Gastrocnemius medialis (tissue), 4 donors: ENCODE results near the gene ARHGAP9. TPM values are rescaled to one million over a fixed set of nuclear protein-coding genes. Genes with fewer than 3 reads are reported as not detected.
A peak's percentile ranks its signal among the peaks of the same experiment; 100 is the strongest.
"Not testable (repeated sequence)": the region's sequence is repeated elsewhere in the genome, so short reads cannot be mapped to it uniquely, and the experiment has no call there.

ENCODE experiments used
- ATAC-seq, 2 donors: fragments of 150-250 bp; one replicate each; pipeline ENCODE4 v1.9.1; 2016
- DNase-seq, 2 donors: peaks; one replicate each; pipeline ENCODE4 v3.0.0-alpha.2; 2019
- H3K27ac ChIP-seq, 4 donors: fragments of 200-600 bp; sonication (generic); 1 replicate in 1 of 4; 2 replicates in 3 of 4; pipeline ENCODE4 v1.5.1; 2016 to 2018; ENCODE audit warnings: mild to moderate bottlenecking in 2 of 4, moderate library complexity in 1 of 4
- H3K27me3 ChIP-seq, 3 donors: fragments of 200-600 bp; sonication (generic) in 2 of 3; 1 replicate in 1 of 3; 2 replicates in 2 of 3; pipeline versions ENCODE4 v1.5.1 to v1.6.0; 2016 to 2019; ENCODE audit warnings: mild to moderate bottlenecking in 1 of 3, moderate library complexity in 1 of 3
- H3K36me3 ChIP-seq, 2 donors: fragments of 200-600 bp; sonication (generic) in 1 of 2; one replicate each; pipeline ENCODE4 v1.5.1; 2017 to 2018
- H3K4me1 ChIP-seq, 2 donors: fragments of 200-600 bp; sonication (generic) in 1 of 2; one replicate each; pipeline ENCODE4 v1.5.1; 2016 to 2017; ENCODE audit warnings: mild to moderate bottlenecking in 2 of 2
- H3K4me3 ChIP-seq, 4 donors: fragments of 200-600 bp; sonication (generic) in 3 of 4; 1 replicate in 1 of 4; 2 replicates in 3 of 4; pipeline ENCODE4 v1.5.1; 2016 to 2019; ENCODE audit warnings: mild to moderate bottlenecking in 2 of 4
- H3K9me3 ChIP-seq, 3 donors: fragments of 200-600 bp; sonication (generic) in 2 of 3; 1 replicate in 1 of 3; 2 replicates in 2 of 3; pipeline ENCODE4 v1.5.1; 2016 to 2019
- CTCF ChIP-seq, 5 experiments: fragments of 450-650 bp in 3 of 5; fragments of 200-600 bp in 2 of 5; sonication (generic) in 2 of 5; IDR thresholded peaks in 4 of 5; conservative IDR thresholded peaks in 1 of 5; 1 replicate in 4 of 5; 2 replicates in 1 of 5; pipeline ENCODE4 v1.5.1; 2016 to 2019; ENCODE audit warnings: antibody characterized with exemption in 5 of 5, mild to moderate bottlenecking in 3 of 5, moderate library complexity in 3 of 5
- POLR2A ChIP-seq, 2 donors: fragments of 450-650 bp; IDR thresholded peaks; one replicate each; pipeline ENCODE4 v1.6.1; 2017; ENCODE audit warnings: antibody characterized with exemption in 2 of 2, mild to moderate bottlenecking in 2 of 2, moderate library complexity in 2 of 2
- in situ Hi-C, 4 donors: fragments of 200-750 bp; cut with MboI; loops; one replicate each; pipeline versions ENCODE4 v1.15.0 to v1.8.0; 2017; ENCODE audit warnings: low sequenced_read_pairs in 4 of 4
- intact Hi-C: fragments of 100-400 bp; cut with DNase I; formaldehyde crosslinking; loops from one replicate; pipeline ENCODE4 v1.15.1; 2023; ENCODE audit warnings: low total_unique reads
- total RNA-seq, 4 donors: library from RNA; depleted of rRNA; stranded (reverse); fragments of >200 nt; gene quantifications; one replicate each; pipeline versions ENCODE4 v1.1.0 to v1.2.3, GENCODE V29; 2016

ARHGAP9 gene
- total RNA-seq, 4 donors from 2014 or later = 2.7 to 5.1 (median 4.7) TPM

GRCh38 chr12:57515934-57516541 lies 36.4 kb upstream of the ARHGAP9 start:
- intact Hi-C loops = no loop called here
- no peak for DNase-seq
- H3K36me3 ChIP-seq = peaks cover 6 to 65% of the 10 kb centered on the region in 2 donors

GRCh38 chr12:57515408-57515933 lies 35.8 kb upstream of the ARHGAP9 start:
- no peaks in the 10 kb centered on the region for H3K9me3 ChIP-seq
- H3K36me3 ChIP-seq = peaks cover 6 to 69% of the 10 kb centered on the region in 2 donors
- no peaks in the 10 kb centered on the region for H3K27me3 ChIP-seq
- TF ChIP-seq CTCF (IDR thresholded peaks at IDR 0.05 in 4 of 5, conservative IDR thresholded peaks at IDR 0.05 in 1 of 5) (no peak), POLR2A (IDR thresholded peaks at IDR 0.05) (no peak)
- no peak for ATAC-seq
- in situ Hi-C loops = loop anchor here in 1 of 4 donors (25.0 kb wide), 1 partner anchor 878 kb away; the partner anchor contains the start of genes ATP5F1B and BAZ2A
- no peak overlapping the region for H3K4me3 ChIP-seq
- H3K27ac ChIP-seq = peak overlapping the region; percentile 18 to 98 (median 95)
- no peak for DNase-seq
- peaks cover 23 to 29% of the 10 kb centered on the region in 2 donors for H3K4me1 ChIP-seq
- intact Hi-C loops = no loop called here

More at GRCh38 chr12:57515934-57516541, 36.4 kb upstream of the ARHGAP9 start:
- Histone ChIP-seq H3K27ac (peak overlapping the region; percentile 93 to 98 (median 96)), H3K9me3 (no peaks in the 10 kb centered on the region), H3K4me3 (no peak overlapping the region), H3K27me3 (no peaks in the 10 kb centered on the region), H3K4me1 (peaks cover 26 to 31% of the 10 kb centered on the region in 2 donors)
- in situ Hi-C loops = loop anchor here in 1 of 4 donors (25.0 kb wide), 1 partner anchor 879 kb away; the partner anchor contains the start of genes ATP5F1B and BAZ2A
- ATAC-seq = no peak
- TF ChIP-seq CTCF (IDR thresholded peaks at IDR 0.05 in 4 of 5, conservative IDR thresholded peaks at IDR 0.05 in 1 of 5) (no peak), POLR2A (IDR thresholded peaks at IDR 0.05) (no peak)

GRCh38 chr12:57514720-57515407 lies 35.2 kb upstream of the ARHGAP9 start:
- Histone ChIP-seq H3K4me3 (no peak overlapping the region), H3K36me3 (peaks cover 6 to 71% of the 10 kb centered on the region in 2 donors), H3K9me3 (no peaks in the 10 kb centered on the region), H3K4me1 (peaks cover 23 to 29% of the 10 kb centered on the region in 2 donors), H3K27me3 (no peaks in the 10 kb centered on the region), H3K27ac (peak overlapping the region in 3 of 4 donors; percentile 20 to 97 (median 93))
- ATAC-seq = no peak
- TF ChIP-seq CTCF (IDR thresholded peaks at IDR 0.05 in 4 of 5, conservative IDR thresholded peaks at IDR 0.05 in 1 of 5) (no peak), POLR2A (IDR thresholded peaks at IDR 0.05) (no peak)
- in situ Hi-C loops = loop anchor here in 1 of 4 donors (25.0 kb wide), 1 partner anchor 878 kb away; the partner anchor contains the start of genes ATP5F1B and BAZ2A
- DNase-seq = no peak
- intact Hi-C loops = no loop called here

- peak overlapping the region in 2 of 4 donors; percentile 93 to 97 for H3K27ac ChIP-seq
- in situ Hi-C loops = loop anchor here in 1 of 4 donors (25.0 kb wide), 1 partner anchor 877 kb away; the partner anchor contains the start of genes ATP5F1B and BAZ2A
- ATAC-seq = not testable (repeated sequence)
Measured at GRCh38 chr12:57514246-57514645, 34.6 kb upstream of the ARHGAP9 start.

GRCh38 chr12:57513677-57514076 lies 34.0 kb upstream of the ARHGAP9 start:
- in situ Hi-C loops = loop anchor here in 1 of 4 donors (25.0 kb wide), 1 partner anchor 876 kb away; the partner anchor contains the start of genes ATP5F1B and BAZ2A
- H3K4me3 ChIP-seq, H3K9me3 ChIP-seq, ATAC-seq, DNase-seq, H3K27me3 ChIP-seq, intact Hi-C loops: not testable (repeated sequence)
- peaks cover 14 to 20% of the 10 kb centered on the region in 2 donors for H3K4me1 ChIP-seq
- H3K27ac ChIP-seq = peak overlapping the region in 1 of 4 donors; percentile 46
- H3K36me3 ChIP-seq = peaks cover 6 to 81% of the 10 kb centered on the region in 2 donors

More at GRCh38 chr12:57514246-57514645, 34.6 kb upstream of the ARHGAP9 start:
- H3K9me3 ChIP-seq, intact Hi-C loops, H3K27me3 ChIP-seq, H3K4me3 ChIP-seq, DNase-seq: not testable (repeated sequence)
- Histone ChIP-seq H3K36me3 (peaks cover 6 to 77% of the 10 kb centered on the region in 2 donors), H3K4me1 (peaks cover 20 to 26% of the 10 kb centered on the region in 2 donors)
